Esophagus muscularis mucosa (tissue), 3 donors: ENCODE measurements around the gene TBC1D22A.

ENCODE experiments used
- POLR2AphosphoS5 ChIP-seq, 2 donors: sonication (generic); formaldehyde crosslinking; IDR thresholded peaks; one replicate each; pipeline ENCODE4 v1.6.1; 2017; ENCODE audit warnings: antibody characterized with exemption in 2 of 2
- TF ChIP-seq, protein P1 (sequence below), 3 experiments: fragments of 200-600 bp in 2 of 3; fragments of 450-650 bp in 1 of 3; sonication (generic) in 2 of 3; IDR thresholded peaks; one replicate each; pipeline ENCODE4 v1.5.1; 2017 to 2019; ENCODE audit warnings: antibody characterized with exemption in 3 of 3, mild to moderate bottlenecking in 2 of 3, moderate library complexity in 1 of 3

DNA sequence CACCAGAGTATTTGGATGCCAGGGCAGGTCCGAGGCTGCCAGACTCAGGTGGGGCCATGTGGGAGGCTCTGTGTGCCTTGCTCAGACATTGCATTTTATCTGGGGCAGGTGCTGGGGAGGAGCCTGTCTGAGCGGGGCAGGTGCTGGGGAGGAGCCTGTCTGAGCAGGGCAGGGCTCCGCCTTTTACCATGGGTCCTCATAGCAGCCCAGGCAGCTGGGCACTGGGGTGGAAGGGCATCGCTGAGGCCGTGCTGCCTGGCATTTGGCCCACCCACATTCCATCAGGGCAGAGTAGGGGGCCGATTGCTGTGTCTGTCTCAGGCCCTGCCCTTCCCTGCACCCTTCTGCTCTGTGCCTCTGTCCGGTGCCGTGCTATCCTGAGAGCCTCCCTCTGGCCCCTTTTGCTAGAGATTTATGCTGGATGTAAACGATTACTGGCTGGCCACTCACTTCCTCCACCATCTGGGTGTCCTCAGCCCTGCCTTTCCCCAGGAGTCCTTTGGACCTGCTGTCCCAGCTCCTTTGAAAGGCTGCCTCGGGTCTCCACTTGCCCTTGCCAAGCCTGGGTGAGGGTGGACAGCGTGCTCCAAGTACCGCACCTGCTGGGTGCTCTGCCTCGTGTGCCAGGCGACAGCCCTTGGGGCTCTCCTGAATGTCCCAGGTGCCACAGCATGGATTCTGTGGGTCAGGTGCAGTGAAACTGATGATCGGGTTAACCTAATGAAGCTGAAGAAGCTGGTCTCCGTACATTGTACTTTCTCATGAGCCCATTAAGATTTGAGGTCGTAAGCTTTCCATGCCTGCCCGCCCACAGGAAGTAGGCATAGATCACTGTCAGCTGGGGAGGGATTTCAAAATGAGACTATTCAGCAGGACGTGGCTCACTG, 281.6 kb downstream of the TBC1D22A start:
- TF ChIP-seq POLR2AphosphoS5 (IDR thresholded peaks at IDR 0.05), result no peak
- TF ChIP-seq, protein P1, sequence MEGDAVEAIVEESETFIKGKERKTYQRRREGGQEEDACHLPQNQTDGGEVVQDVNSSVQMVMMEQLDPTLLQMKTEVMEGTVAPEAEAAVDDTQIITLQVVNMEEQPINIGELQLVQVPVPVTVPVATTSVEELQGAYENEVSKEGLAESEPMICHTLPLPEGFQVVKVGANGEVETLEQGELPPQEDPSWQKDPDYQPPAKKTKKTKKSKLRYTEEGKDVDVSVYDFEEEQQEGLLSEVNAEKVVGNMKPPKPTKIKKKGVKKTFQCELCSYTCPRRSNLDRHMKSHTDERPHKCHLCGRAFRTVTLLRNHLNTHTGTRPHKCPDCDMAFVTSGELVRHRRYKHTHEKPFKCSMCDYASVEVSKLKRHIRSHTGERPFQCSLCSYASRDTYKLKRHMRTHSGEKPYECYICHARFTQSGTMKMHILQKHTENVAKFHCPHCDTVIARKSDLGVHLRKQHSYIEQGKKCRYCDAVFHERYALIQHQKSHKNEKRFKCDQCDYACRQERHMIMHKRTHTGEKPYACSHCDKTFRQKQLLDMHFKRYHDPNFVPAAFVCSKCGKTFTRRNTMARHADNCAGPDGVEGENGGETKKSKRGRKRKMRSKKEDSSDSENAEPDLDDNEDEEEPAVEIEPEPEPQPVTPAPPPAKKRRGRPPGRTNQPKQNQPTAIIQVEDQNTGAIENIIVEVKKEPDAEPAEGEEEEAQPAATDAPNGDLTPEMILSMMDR (IDR thresholded peaks at IDR 0.05), result no peak
